ENCODE measurements around the gene ODF4.

- TF ChIP-seq EZH2phosphoT487 (conservative IDR thresholded peaks at IDR 0.05; ENCODE audit: low read length) (no peak), CTCF (IDR thresholded peaks at IDR 0.05; ENCODE audit: insufficient read depth, low read length, poor library complexity, severe bottlenecking) (no peak)
These were observed 45.2 kb downstream of the ODF4 start for GRCh38 chr17:8384801-8385378.
